Loucy (cell line): Measurements from ENCODE around the gene AKAP6.
A peak's percentile ranks its signal among the peaks of the same experiment; 100 is the strongest.

Source experiments
- H2AFZ ChIP-seq: fragments of 200-600 bp; sonication (generic); 2 replicates; pipeline ENCODE4 v1.6.0; 2016; ENCODE audit warnings: antibody characterized with exemption, mild to moderate bottlenecking, low read length, moderate library complexity
- H3F3A ChIP-seq: fragments of 200-600 bp; 2 replicates; pipeline ENCODE4 v1.6.0; 2016; ENCODE audit warnings: antibody characterized with exemption, low read depth, mild to moderate bottlenecking
- H3K27me3 ChIP-seq: fragments of 200-600 bp; sonication (generic); 2 replicates; pipeline ENCODE4 v1.6.1; 2014; ENCODE audit warnings: low read length, mild to moderate bottlenecking; ENCODE audit not compliant: insufficient read depth, poor library complexity, severe bottlenecking
- H3K36me3 ChIP-seq: fragments of 200-600 bp; sonication (generic); 2 replicates; pipeline ENCODE4 v1.6.1; 2016; ENCODE audit warnings: low read length; ENCODE audit not compliant: insufficient read depth
- H3K4me1 ChIP-seq: fragments of 200-600 bp; sonication (generic); 2 replicates; pipeline ENCODE4 v1.5.1; 2014; ENCODE audit warnings: low read length, mild to moderate bottlenecking; ENCODE audit not compliant: insufficient read depth, poor library complexity, severe bottlenecking
- H3K4me2 ChIP-seq: fragments of 200-600 bp; sonication (generic); 2 replicates; pipeline ENCODE4 v1.6.0; 2014; ENCODE audit warnings: antibody characterized with exemption, low read length, low read depth, mild to moderate bottlenecking; ENCODE audit not compliant: poor library complexity, severe bottlenecking
- H3K4me3 ChIP-seq: fragments of 200-600 bp; sonication (generic); 2 replicates; pipeline ENCODE4 v1.5.1; 2014; ENCODE audit warnings: low read length, mild to moderate bottlenecking, mixed read lengths; ENCODE audit not compliant: poor library complexity, severe bottlenecking
- H3K79me2 ChIP-seq: fragments of 200-600 bp; sonication (generic); 2 replicates; pipeline ENCODE4 v1.6.1; 2014; ENCODE audit warnings: low read length; ENCODE audit not compliant: insufficient read depth
- H3K9ac ChIP-seq: fragments of 200-600 bp; sonication (generic); 2 replicates; pipeline ENCODE4 v1.6.0; 2014; ENCODE audit warnings: mild to moderate bottlenecking, low read depth, low read length, moderate library complexity; ENCODE audit not compliant: poor library complexity, severe bottlenecking
- H3K9me2 ChIP-seq: fragments of 200-600 bp; sonication (generic); replicated peaks from 2 replicates; pipeline ENCODE4 v1.6.1; 2016; ENCODE audit warnings: low read depth, low read length, mixed read lengths
- H3K9me3 ChIP-seq: fragments of 200-600 bp; sonication (generic); 2 replicates; pipeline ENCODE4 v1.6.1; 2014; ENCODE audit warnings: mild to moderate bottlenecking, antibody characterized with exemption, low read length, low read depth; ENCODE audit not compliant: insufficient read depth
- H4K20me1 ChIP-seq: fragments of 200-600 bp; sonication (generic); 2 replicates; pipeline ENCODE4 v1.6.0; 2014; ENCODE audit warnings: antibody characterized with exemption, low read length, mild to moderate bottlenecking; ENCODE audit not compliant: insufficient read depth, poor library complexity, severe bottlenecking
- CTCF ChIP-seq: fragments of 200-600 bp; sonication (generic); conservative IDR thresholded peaks from 2 replicates; pipeline ENCODE4 v1.5.1; 2014; ENCODE audit warnings: mild to moderate bottlenecking, antibody characterized with exemption, low read length
- EZH2phosphoT487 ChIP-seq: fragments of 200-600 bp; IDR thresholded peaks from 2 replicates; pipeline ENCODE4 v1.6.1; 2018; ENCODE audit warnings: antibody characterized with exemption, mild to moderate bottlenecking, moderate library complexity, borderline replicate concordance

Gene AKAP6

GRCh38 chr14:32337759-32338158 is 8.7 kb downstream of the AKAP6 start:
- no peaks in the 10 kb centered on the region for H3K9me2 ChIP-seq
- no peaks in the 10 kb centered on the region for H3K79me2 ChIP-seq
- peaks cover 3% of the 10 kb centered on the region for H3K4me1 ChIP-seq
- no peak overlapping the region for H2AFZ ChIP-seq
- H3K4me3 ChIP-seq = no peak overlapping the region
- no peaks in the 10 kb centered on the region for H3K36me3 ChIP-seq
- no peak overlapping the region for H3K9ac ChIP-seq
- H3F3A ChIP-seq = no peaks in the 10 kb centered on the region
- no peaks in the 10 kb centered on the region for H3K27me3 ChIP-seq
- H4K20me1 ChIP-seq = no peaks in the 10 kb centered on the region
- H3K9me3 ChIP-seq = no peaks in the 10 kb centered on the region
- TF ChIP-seq EZH2phosphoT487 = no peak
- no peak for TF ChIP-seq CTCF
- no peak overlapping the region for H3K4me2 ChIP-seq

GRCh38 chr14:32339188-32339587 is 10.1 kb downstream of the AKAP6 start:
- Histone ChIP-seq H3K4me3 (no peak overlapping the region), H3K79me2 (no peaks in the 10 kb centered on the region), H3K9ac (no peak overlapping the region), H3K4me2 (no peak overlapping the region), H3K9me2 (no peaks in the 10 kb centered on the region), H2AFZ (no peak overlapping the region), H4K20me1 (no peaks in the 10 kb centered on the region), H3K4me1 (peaks cover 3% of the 10 kb centered on the region), H3F3A (no peaks in the 10 kb centered on the region), H3K27me3 (no peaks in the 10 kb centered on the region), H3K36me3 (no peaks in the 10 kb centered on the region), H3K9me3 (no peaks in the 10 kb centered on the region)
- TF ChIP-seq EZH2phosphoT487 (no peak), CTCF (no peak)

- Histone ChIP-seq H3K9ac (no peak overlapping the region), H3K36me3 (no peaks in the 10 kb centered on the region), H3K9me3 (no peaks in the 10 kb centered on the region), H3K4me1 (peaks cover 3% of the 10 kb centered on the region), H3K4me2 (no peak overlapping the region), H4K20me1 (no peaks in the 10 kb centered on the region), H3K27me3 (no peaks in the 10 kb centered on the region), H3K9me2 (no peaks in the 10 kb centered on the region), H3K4me3 (no peak overlapping the region), H2AFZ (peak overlapping the region; percentile 47; the same call in 1 of the 2 replicates), H3F3A (no peaks in the 10 kb centered on the region), H3K79me2 (no peaks in the 10 kb centered on the region)
- TF ChIP-seq CTCF (no peak), EZH2phosphoT487 (no peak)
These were observed 13.1 kb downstream of the AKAP6 start for GRCh38 chr14:32341947-32342846.
